ENCODE data around the gene ST3GAL5. TPM values are rescaled to one million over a fixed set of nuclear protein-coding genes. Genes with fewer than 3 reads are reported as not detected.
"Not testable (repeated sequence)": the region's sequence is repeated elsewhere in the genome, so short reads cannot be mapped to it uniquely, and the experiment has no call there.

Gene ST3GAL5
- 37.5 TPM for total RNA-seq
- polyA plus RNA-seq (ENCODE audit: insufficient read depth in 1 of 8, insufficient read length in 8 of 8, low replicate concordance in 1 of 8), result 10 to 100 TPM; 25.9 to 37.3 (median 32.4) TPM
- long read RNA-seq, donor 1, full-length matches to known transcripts, result 9 of 9 reads
- long read RNA-seq, donor 1, partial matches to known transcripts, result 0 of 9 reads
- long read RNA-seq, donor 1, other reads (novel, unspliced or antisense), result 0 of 9 reads
- long read RNA-seq, donor 2, result 0 reads
- long read RNA-seq, donor 3, full-length matches to known transcripts, result 17 of 17 reads
- long read RNA-seq, donor 3, partial matches to known transcripts, result 0 of 17 reads
- long read RNA-seq, donor 3, other reads (novel, unspliced or antisense), result 0 of 17 reads
- long read RNA-seq, donor 4, full-length matches to known transcripts, result 4 of 4 reads
- long read RNA-seq, donor 4, partial matches to known transcripts, result 0 of 4 reads
- long read RNA-seq, donor 4, other reads (novel, unspliced or antisense), result 0 of 4 reads
- long read RNA-seq, donor 5, full-length matches to known transcripts, result 18 of 18 reads
- long read RNA-seq, donor 5, partial matches to known transcripts, result 0 of 18 reads
- long read RNA-seq, donor 5, other reads (novel, unspliced or antisense), result 0 of 18 reads
- long read RNA-seq, donor 6, full-length matches to known transcripts, result 13 of 13 reads
- long read RNA-seq, donor 6, partial matches to known transcripts, result 0 of 13 reads
- long read RNA-seq, donor 6, other reads (novel, unspliced or antisense), result 0 of 13 reads
- long read RNA-seq, donor 7, full-length matches to known transcripts, result 4 of 4 reads
- long read RNA-seq, donor 7, partial matches to known transcripts, result 0 of 4 reads
- long read RNA-seq, donor 7, other reads (novel, unspliced or antisense), result 0 of 4 reads
- long read RNA-seq, donor 8, full-length matches to known transcripts, result 5 of 5 reads
- long read RNA-seq, donor 8, partial matches to known transcripts, result 0 of 5 reads
- long read RNA-seq, donor 8, other reads (novel, unspliced or antisense), result 0 of 5 reads
- long read RNA-seq, donor 9, full-length matches to known transcripts, result 9 of 9 reads
- long read RNA-seq, donor 9, partial matches to known transcripts, result 0 of 9 reads
- long read RNA-seq, donor 9, other reads (novel, unspliced or antisense), result 0 of 9 reads
- long read RNA-seq, donor 10, full-length matches to known transcripts, result 10 of 10 reads
- long read RNA-seq, donor 10, partial matches to known transcripts, result 0 of 10 reads
- long read RNA-seq, donor 10, other reads (novel, unspliced or antisense), result 0 of 10 reads
- long read RNA-seq, donor 11, full-length matches to known transcripts, result 11 of 11 reads
- long read RNA-seq, donor 11, partial matches to known transcripts, result 0 of 11 reads
- long read RNA-seq, donor 11, other reads (novel, unspliced or antisense), result 0 of 11 reads

- under 1% methylated on average over 93 of the region's 94 CpGs for WGBS (ENCODE audit: insufficient coverage)
- H3K27ac ChIP-seq (ENCODE audit: low read length), result peak within 1 kb of the TSS; percentile 89
- peak; percentile 94 for DNase-seq
- H3K4me3 ChIP-seq (ENCODE audit: low read length), result peak within 1 kb of the TSS; percentile 63
- H3K9me3 ChIP-seq (replicated peaks; ENCODE audit: control insufficient read depth, low read depth, low read length), result no peaks in the 10 kb centered on the region
- no peaks in the 10 kb centered on the region for H3K27me3 ChIP-seq (ENCODE audit: control insufficient read depth, insufficient read depth, low read length)
- no peaks in the 10 kb centered on the region for H3K36me3 ChIP-seq (ENCODE audit: control insufficient read depth, insufficient read depth, low read length)
- peaks cover 48% of the 10 kb centered on the region for H3K4me1 ChIP-seq (ENCODE audit: control insufficient read depth, insufficient read depth, low read length)
Measured at GRCh38 chr2:85888684-85889626, at the start of gene ST3GAL5. TSS of gene ST3GAL5 (minus strand) at chr2:85888990. CDS start at chr2:85888905, 85 bp downstream.

DNA sequence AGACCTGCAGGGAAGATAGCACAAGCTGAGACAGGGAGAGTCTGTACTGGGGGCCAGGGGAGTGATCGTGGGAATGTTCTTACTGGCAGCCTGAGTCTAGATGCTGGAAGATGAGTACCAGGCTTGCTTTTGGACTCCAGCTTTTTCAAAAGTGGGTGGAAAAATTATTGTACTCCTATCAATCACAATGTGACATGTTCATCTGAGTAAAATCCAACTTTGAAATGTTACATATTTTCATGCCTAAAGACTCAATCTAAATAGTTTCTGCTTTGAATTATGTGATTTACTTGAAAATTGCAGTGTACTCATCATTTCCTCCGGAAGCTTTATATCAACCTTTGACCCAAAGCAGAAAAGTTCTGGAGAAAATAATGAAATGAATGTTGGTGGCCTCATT, 49.7 kb upstream of the ST3GAL5 start:
- H3K9me3 ChIP-seq (replicated peaks; ENCODE audit: control insufficient read depth, low read depth, low read length), result peaks cover 5% of the 10 kb centered on the region
- no CpG with 5 or more reads among the region's 2 CpGs for WGBS (ENCODE audit: insufficient coverage)
- no peak overlapping the region for H3K4me3 ChIP-seq (ENCODE audit: low read length)
- DNase-seq, result no peak
- H3K4me1 ChIP-seq (ENCODE audit: control insufficient read depth, insufficient read depth, low read length), result peaks cover 8% of the 10 kb centered on the region
- no peaks in the 10 kb centered on the region for H3K36me3 ChIP-seq (ENCODE audit: control insufficient read depth, insufficient read depth, low read length)
- no peaks in the 10 kb centered on the region for H3K27me3 ChIP-seq (ENCODE audit: control insufficient read depth, insufficient read depth, low read length)
- H3K27ac ChIP-seq (ENCODE audit: low read length), result no peak overlapping the region

- Histone ChIP-seq H3K4me3 (ENCODE audit: low read length) (no peak overlapping the region), H3K36me3 (ENCODE audit: control insufficient read depth, insufficient read depth, low read length) (no peaks in the 10 kb centered on the region), H3K27me3 (ENCODE audit: control insufficient read depth, insufficient read depth, low read length) (no peaks in the 10 kb centered on the region), H3K9me3 (replicated peaks; ENCODE audit: control insufficient read depth, low read depth, low read length) (peaks cover 2% of the 10 kb centered on the region), H3K27ac (ENCODE audit: low read length) (no peak overlapping the region), H3K4me1 (ENCODE audit: control insufficient read depth, insufficient read depth, low read length) (peaks cover 8% of the 10 kb centered on the region)
- no peak for DNase-seq
- WGBS (ENCODE audit: insufficient coverage), result 100% methylated on average over 4 of the region's 5 CpGs
Measured at GRCh38 chr2:85937069-85937439, 48.3 kb upstream of the ST3GAL5 start.

- peaks cover 8% of the 10 kb centered on the region for H3K4me1 ChIP-seq (ENCODE audit: control insufficient read depth, insufficient read depth, low read length)
- no peak overlapping the region for H3K27ac ChIP-seq (ENCODE audit: low read length)
- H3K36me3 ChIP-seq (ENCODE audit: control insufficient read depth, insufficient read depth, low read length), result no peaks in the 10 kb centered on the region
- no peaks in the 10 kb centered on the region for H3K9me3 ChIP-seq (replicated peaks; ENCODE audit: control insufficient read depth, low read depth, low read length)
- no peak for DNase-seq
- H3K27me3 ChIP-seq (ENCODE audit: control insufficient read depth, insufficient read depth, low read length), result no peaks in the 10 kb centered on the region
- no peak overlapping the region for H3K4me3 ChIP-seq (ENCODE audit: low read length)
- 95% methylated on average over 15 of the region's 22 CpGs for WGBS (ENCODE audit: insufficient coverage)
Measured at GRCh38 chr2:85936421-85937068, 47.8 kb upstream of the ST3GAL5 start.

DNA sequence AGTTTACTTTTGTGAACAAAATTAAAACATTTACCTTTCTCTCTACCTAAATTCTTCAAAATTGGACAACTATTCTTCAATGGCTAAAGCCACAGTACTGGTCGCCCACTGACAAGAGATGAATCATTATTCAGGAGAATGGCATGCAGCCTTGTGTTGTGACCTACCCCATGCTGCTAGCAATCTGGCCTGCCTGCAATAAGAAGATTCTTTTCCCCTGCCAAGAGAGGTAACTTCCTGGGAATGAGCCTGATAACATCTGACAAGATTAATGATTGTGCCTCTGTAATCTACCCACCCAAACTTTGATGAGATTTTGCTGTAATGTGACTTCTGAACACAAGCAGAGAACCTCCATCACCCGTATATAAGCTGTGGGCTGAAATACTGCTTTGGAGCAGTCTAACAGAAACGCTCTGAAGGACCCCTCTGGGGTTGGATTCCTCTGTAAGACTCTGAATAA, 47.0 kb upstream of the ST3GAL5 start:
- no peak for DNase-seq
- no peaks in the 10 kb centered on the region for H3K9me3 ChIP-seq (replicated peaks; ENCODE audit: control insufficient read depth, low read depth, low read length)
- H3K27me3 ChIP-seq (ENCODE audit: control insufficient read depth, insufficient read depth, low read length), result no peaks in the 10 kb centered on the region
- peaks cover 8% of the 10 kb centered on the region for H3K4me1 ChIP-seq (ENCODE audit: control insufficient read depth, insufficient read depth, low read length)
- no peak overlapping the region for H3K27ac ChIP-seq (ENCODE audit: low read length)
- 57% methylated on average over 1 of the region's 3 CpGs for whole genome bisulfite sequencing (ENCODE audit: insufficient coverage)
- H3K36me3 ChIP-seq (ENCODE audit: control insufficient read depth, insufficient read depth, low read length), result no peaks in the 10 kb centered on the region
- no peak overlapping the region for H3K4me3 ChIP-seq (ENCODE audit: low read length)

DNA sequence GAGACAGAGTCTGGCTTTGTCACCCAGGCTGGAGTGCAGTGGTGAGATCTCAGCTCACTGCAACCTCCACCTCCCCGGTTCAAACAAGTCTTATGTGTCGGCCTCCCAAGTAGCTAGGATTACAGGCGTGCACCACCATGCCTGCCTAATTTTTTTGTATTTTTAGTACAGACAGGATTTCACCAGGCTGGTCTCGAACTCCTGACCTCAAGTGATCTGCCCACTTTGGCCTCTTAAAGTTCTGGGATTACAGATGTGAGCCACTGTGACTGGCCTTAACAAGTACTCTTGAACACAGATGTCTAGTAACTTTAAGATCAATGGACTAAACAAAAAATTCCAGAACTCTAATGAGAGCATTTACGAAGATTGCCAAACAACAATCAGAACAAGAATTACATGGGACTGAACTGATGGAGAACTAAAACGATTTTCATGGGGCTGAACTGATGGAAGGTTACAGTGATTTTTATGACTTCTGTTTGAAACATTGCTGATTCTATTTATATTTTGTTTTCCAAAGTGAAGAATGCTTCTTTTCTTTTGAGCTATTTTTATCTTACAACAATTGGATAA, 46.5 kb upstream of the ST3GAL5 start:
- H3K27ac ChIP-seq (ENCODE audit: low read length), result no peak overlapping the region

GRCh38 chr2:85933753-85934594, 45.2 kb upstream of the ST3GAL5 start:
- DNase-seq, result no peak

More for the DNA sequence above, 46.5 kb upstream of the ST3GAL5 start:
- H3K4me1 ChIP-seq (ENCODE audit: control insufficient read depth, insufficient read depth, low read length), result peaks cover 8% of the 10 kb centered on the region
- WGBS (ENCODE audit: insufficient coverage), result 79% methylated on average over 3 of the region's 6 CpGs
- H3K27me3 ChIP-seq (ENCODE audit: control insufficient read depth, insufficient read depth, low read length), result no peaks in the 10 kb centered on the region
- no peak for DNase-seq
- no peaks in the 10 kb centered on the region for H3K36me3 ChIP-seq (ENCODE audit: control insufficient read depth, insufficient read depth, low read length)
- H3K9me3 ChIP-seq (replicated peaks; ENCODE audit: control insufficient read depth, low read depth, low read length), result no peaks in the 10 kb centered on the region
- no peak overlapping the region for H3K4me3 ChIP-seq (ENCODE audit: low read length)

GRCh38 chr2:85931151-85931550, 42.4 kb upstream of the ST3GAL5 start:
- 100% methylated on average over 1 of the region's 7 CpGs for WGBS (ENCODE audit: insufficient coverage)
- not testable (repeated sequence) for H3K4me1 ChIP-seq (ENCODE audit: control insufficient read depth, insufficient read depth, low read length); H3K36me3 ChIP-seq (ENCODE audit: control insufficient read depth, insufficient read depth, low read length); H3K27ac ChIP-seq (ENCODE audit: low read length); H3K27me3 ChIP-seq (ENCODE audit: control insufficient read depth, insufficient read depth, low read length); H3K9me3 ChIP-seq (replicated peaks; ENCODE audit: control insufficient read depth, low read depth, low read length); DNase-seq; H3K4me3 ChIP-seq (ENCODE audit: low read length)

More at GRCh38 chr2:85933753-85934594, 45.2 kb upstream of the ST3GAL5 start:
- H3K27ac ChIP-seq (ENCODE audit: low read length), result no peak overlapping the region
- no peaks in the 10 kb centered on the region for H3K36me3 ChIP-seq (ENCODE audit: control insufficient read depth, insufficient read depth, low read length)
- no peak overlapping the region for H3K4me3 ChIP-seq (ENCODE audit: low read length)
- H3K9me3 ChIP-seq (replicated peaks; ENCODE audit: control insufficient read depth, low read depth, low read length), result no peaks in the 10 kb centered on the region
- WGBS (ENCODE audit: insufficient coverage), result 60% methylated on average over 1 of the region's 7 CpGs
- peaks cover 8% of the 10 kb centered on the region for H3K4me1 ChIP-seq (ENCODE audit: control insufficient read depth, insufficient read depth, low read length)
- H3K27me3 ChIP-seq (ENCODE audit: control insufficient read depth, insufficient read depth, low read length), result no peaks in the 10 kb centered on the region

Measured in muscle of leg (tissue), 16 donors.